Measurements from ENCODE around the gene IL17RC.

IL17RC gene

DNA sequence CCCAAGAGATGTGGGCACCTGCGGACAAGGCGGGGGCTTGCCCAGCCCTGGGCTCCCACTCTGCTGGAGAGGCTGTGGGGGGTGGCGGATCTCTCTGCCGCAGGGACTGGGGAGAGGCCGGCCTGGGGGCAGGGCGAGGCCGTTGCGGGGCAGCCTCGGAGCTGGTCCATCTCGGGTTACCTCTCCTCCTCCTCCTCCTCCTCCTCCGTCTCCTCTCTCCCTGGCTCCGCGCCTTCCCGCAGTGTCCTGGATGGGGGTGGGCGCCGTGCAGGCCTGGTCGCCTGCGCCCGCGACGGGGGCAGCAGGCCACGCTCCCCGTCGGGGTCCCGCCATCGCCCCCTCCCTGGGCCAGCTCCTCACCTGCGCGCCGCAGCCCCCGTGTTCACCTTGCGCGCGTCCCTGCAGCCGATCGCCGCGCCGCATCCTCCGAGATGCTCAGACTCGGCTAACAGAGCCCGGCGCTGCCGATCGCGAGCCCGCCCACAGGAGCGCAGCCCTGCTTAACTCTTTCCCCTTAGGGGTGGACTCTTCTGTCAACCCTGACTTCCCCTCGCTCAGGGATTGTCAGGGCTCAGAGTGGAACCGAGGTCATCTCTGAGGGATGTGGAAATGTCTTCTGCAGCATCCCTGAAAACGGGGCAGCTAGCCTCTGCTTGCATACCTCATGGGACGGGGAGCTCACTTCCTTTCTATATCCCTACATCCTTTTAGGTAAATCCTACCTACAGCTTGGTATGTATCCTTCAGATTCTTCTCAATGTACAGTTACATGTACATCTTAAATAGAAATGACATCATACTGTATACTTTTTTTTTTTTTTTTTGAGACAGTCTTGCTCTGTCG, 35.3 kb downstream of the IL17RC start, which contains the start of gene PRRT3:
TSS of gene PRRT3 (minus strand) at position 447 of the 844 bp plus-strand sequence. CDS start 2,293 bp downstream, outside the sequence.
- no peaks in the 10 kb centered on the region for H3K9me3 Mint-ChIP-seq
- no peaks in the 10 kb centered on the region for H3K27me3 Mint-ChIP-seq
- no peaks in the 10 kb centered on the region for H3K36me3 Mint-ChIP-seq
- ATAC-seq (ENCODE audit: low read depth) (peak; percentile 95), DNase-seq (ENCODE audit: low spot score in 2 of 2) (peak; percentile 49 to 50)
- H3K27ac Mint-ChIP-seq: peak within 1 kb of the TSS; percentile 62
- peak within 1 kb of the TSS; percentile 95 for H3K4me3 Mint-ChIP-seq
- peaks cover 12% of the 10 kb centered on the region for H3K4me1 Mint-ChIP-seq

DNA sequence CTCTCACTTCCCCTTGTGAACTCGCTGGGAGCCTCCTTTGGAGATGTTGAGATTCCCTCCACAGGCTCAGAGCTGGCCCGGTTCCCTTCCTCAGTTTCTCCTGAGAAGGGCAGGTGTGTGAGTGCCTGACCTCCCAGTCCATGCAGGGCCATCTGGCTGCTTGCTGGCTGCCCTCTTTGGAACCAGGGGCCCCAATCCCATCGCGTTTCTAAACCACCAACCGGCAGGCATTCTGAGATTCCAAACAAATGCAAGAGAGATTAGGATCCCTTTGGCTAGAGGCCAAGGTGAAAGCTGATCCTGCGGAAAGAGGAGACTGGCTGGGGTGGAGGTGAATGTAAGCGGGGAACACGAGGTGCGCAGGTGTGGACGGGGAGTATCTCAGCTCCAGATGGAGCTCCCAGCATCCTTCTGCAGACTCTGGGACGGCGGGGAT, 38.2 kb downstream of the IL17RC start:
- no peak for DNase-seq (ENCODE audit: low spot score in 2 of 2)
- Mint-ChIP-seq H3K9me3 (no peaks in the 10 kb centered on the region), H3K4me1 (peaks cover 12% of the 10 kb centered on the region), H3K4me3 (no peak overlapping the region), H3K27me3 (no peaks in the 10 kb centered on the region), H3K27ac (no peak overlapping the region), H3K36me3 (no peaks in the 10 kb centered on the region)
- ATAC-seq (ENCODE audit: low read depth): no peak

GRCh38 chr3:9955611-9956352, 38.9 kb downstream of the IL17RC start:
- Mint-ChIP-seq H3K27me3 (no peaks in the 10 kb centered on the region), H3K4me3 (no peak overlapping the region), H3K4me1 (peaks cover 10% of the 10 kb centered on the region), H3K9me3 (no peaks in the 10 kb centered on the region), H3K27ac (no peak overlapping the region), H3K36me3 (peaks cover 1% of the 10 kb centered on the region)
- DNase-seq (ENCODE audit: low spot score in 2 of 2): no peak
- no peak for ATAC-seq (ENCODE audit: low read depth)

DNA sequence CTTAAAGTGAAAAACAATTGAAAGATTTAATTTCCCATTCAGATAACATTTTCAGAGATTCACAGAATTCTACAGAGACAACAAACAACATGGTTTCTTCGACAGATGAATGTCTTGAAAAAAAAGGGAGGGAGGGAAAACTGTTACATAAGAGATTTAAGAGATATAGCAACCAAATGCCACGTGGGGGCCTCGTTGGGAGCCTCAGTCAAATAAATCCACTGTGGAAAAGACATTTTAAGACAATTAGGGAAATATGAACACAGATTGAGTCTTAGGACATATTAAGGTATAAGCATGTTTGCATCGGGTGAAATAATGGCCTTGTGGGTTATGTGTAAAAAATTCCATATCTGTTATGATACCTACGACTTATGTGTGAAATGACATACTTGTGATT, 40.3 kb downstream of the IL17RC start:
- H3K27me3 Mint-ChIP-seq: no peaks in the 10 kb centered on the region
- no peaks in the 10 kb centered on the region for H3K9me3 Mint-ChIP-seq
- no peak overlapping the region for H3K4me3 Mint-ChIP-seq
- peaks cover 2% of the 10 kb centered on the region for H3K4me1 Mint-ChIP-seq
- ATAC-seq (ENCODE audit: low read depth): no peak
- H3K27ac Mint-ChIP-seq: no peak overlapping the region
- H3K36me3 Mint-ChIP-seq: peaks cover 7% of the 10 kb centered on the region
- DNase-seq (ENCODE audit: low spot score in 2 of 2): no peak

GRCh38 chr3:9965200-9965875, 48.4 kb downstream of the IL17RC start:
- Mint-ChIP-seq H3K27ac (no peak overlapping the region), H3K27me3 (no peaks in the 10 kb centered on the region), H3K9me3 (no peaks in the 10 kb centered on the region), H3K36me3 (peaks cover 27% of the 10 kb centered on the region), H3K4me3 (no peak overlapping the region), H3K4me1 (no peaks in the 10 kb centered on the region)
- DNase-seq (ENCODE audit: low spot score in 2 of 2) (no peak), ATAC-seq (ENCODE audit: low read depth) (no peak)

DNA sequence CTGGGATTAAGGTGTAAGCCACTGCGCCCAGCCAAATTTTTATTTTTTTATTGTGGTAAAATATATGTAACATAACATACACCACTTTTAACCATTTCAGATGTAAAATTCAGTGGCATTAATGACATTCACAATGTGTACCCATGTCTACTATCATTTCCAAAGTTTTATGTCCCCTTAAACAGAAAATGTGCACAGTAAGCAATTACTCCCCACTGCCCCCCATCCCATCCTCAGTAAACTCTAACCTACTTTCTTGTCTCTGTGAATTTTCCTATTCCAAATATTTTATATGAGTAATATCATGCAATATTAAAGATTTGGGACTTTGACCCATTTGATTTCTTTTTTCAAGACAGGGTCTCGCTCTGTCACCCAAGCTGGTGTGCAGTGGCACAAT, 49.9 kb downstream of the IL17RC start:
- Mint-ChIP-seq H3K4me3 (no peak overlapping the region), H3K4me1 (no peaks in the 10 kb centered on the region), H3K27ac (no peak overlapping the region), H3K36me3 (peaks cover 30% of the 10 kb centered on the region), H3K27me3 (no peaks in the 10 kb centered on the region), H3K9me3 (no peaks in the 10 kb centered on the region)
- DNase-seq (ENCODE audit: low spot score in 2 of 2): no peak
- no peak for ATAC-seq (ENCODE audit: low read depth)

DNA sequence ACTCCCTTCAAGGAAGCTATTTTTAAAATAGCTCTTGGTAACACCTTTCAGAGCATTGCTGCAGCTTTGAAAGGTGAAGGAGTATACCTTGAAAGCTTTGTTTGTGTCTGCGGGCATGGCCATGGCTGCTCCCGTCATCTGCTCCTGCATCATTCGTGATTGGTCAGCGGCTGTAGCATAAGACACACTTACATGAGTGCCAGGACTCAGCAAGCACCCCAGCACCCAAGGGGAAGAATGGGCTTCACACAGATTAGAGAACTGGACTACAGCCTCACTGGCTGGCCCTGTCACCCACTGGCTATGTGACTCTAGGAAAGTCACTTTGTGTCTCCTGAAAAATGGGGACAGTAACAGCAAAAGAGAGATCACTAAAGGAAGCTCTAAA, 52.7 kb downstream of the IL17RC start:
- Mint-ChIP-seq H3K9me3 (no peaks in the 10 kb centered on the region), H3K36me3 (peaks cover 30% of the 10 kb centered on the region), H3K27ac (no peak overlapping the region), H3K4me1 (no peaks in the 10 kb centered on the region), H3K27me3 (no peaks in the 10 kb centered on the region), H3K4me3 (no peak overlapping the region)
- DNase-seq (ENCODE audit: low spot score in 2 of 2) (no peak), ATAC-seq (ENCODE audit: low read depth) (no peak)

- H3K36me3 Mint-ChIP-seq: peaks cover 30% of the 10 kb centered on the region
- H3K4me1 Mint-ChIP-seq: no peaks in the 10 kb centered on the region
- H3K27ac Mint-ChIP-seq: no peak overlapping the region
- H3K9me3 Mint-ChIP-seq: no peaks in the 10 kb centered on the region
- no peak overlapping the region for H3K4me3 Mint-ChIP-seq
- H3K27me3 Mint-ChIP-seq: no peaks in the 10 kb centered on the region
- no peak for ATAC-seq (ENCODE audit: low read depth)
- no peak for DNase-seq (ENCODE audit: low spot score in 2 of 2)
Measured at GRCh38 chr3:9970020-9970652, 53.2 kb downstream of the IL17RC start.

DNA sequence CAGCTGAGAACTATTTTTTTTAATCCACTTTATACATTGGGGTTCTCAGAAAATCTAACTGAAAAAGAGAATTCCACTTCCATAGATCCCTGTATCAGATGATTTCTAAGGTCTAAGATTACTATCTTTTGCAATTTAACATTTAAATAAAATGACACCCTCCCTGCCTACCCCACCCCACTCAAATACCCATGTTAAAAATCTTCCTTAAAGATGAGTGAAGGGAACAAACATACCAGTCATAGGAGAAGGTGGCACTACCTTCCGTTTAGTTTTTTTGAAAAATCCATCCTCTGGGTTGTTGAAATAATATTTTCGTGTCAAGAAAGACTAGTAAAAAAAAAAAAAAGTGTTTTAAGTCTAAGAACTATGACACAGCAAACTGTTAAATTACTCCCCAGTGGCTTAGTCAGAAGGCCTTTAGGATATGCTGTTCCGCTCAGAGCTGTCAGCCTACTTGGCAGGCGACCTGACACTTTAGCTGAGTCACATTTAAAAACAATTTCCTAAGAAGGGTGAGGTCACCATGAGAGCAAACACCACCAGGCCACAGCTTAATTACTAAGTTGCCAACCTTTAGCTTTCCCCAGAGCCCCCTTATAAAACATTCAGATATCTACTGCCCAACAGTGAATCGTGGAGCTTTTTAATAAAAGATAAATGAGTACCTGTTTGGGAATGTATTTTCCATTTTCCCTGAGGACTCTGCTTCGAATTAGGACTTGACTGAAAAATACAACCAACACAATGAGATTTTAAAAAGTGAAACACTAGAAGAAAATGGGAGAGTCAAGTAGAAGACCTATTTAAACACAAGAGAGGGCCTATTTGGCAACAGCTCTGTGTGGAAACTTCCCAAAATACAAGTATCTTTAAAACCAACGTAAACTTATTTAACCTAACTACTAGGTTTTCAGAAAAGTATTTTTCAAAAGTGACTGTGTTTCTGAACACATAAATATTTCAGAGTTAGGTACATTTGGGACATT, 60.1 kb downstream of the IL17RC start:
- ATAC-seq (ENCODE audit: low read depth) (no peak), DNase-seq (ENCODE audit: low spot score in 2 of 2) (no peak)
- Mint-ChIP-seq H3K4me3 (no peak overlapping the region), H3K36me3 (peaks cover 17% of the 10 kb centered on the region), H3K27me3 (no peaks in the 10 kb centered on the region), H3K27ac (no peak overlapping the region), H3K9me3 (no peaks in the 10 kb centered on the region), H3K4me1 (peaks cover 7% of the 10 kb centered on the region)

DNA sequence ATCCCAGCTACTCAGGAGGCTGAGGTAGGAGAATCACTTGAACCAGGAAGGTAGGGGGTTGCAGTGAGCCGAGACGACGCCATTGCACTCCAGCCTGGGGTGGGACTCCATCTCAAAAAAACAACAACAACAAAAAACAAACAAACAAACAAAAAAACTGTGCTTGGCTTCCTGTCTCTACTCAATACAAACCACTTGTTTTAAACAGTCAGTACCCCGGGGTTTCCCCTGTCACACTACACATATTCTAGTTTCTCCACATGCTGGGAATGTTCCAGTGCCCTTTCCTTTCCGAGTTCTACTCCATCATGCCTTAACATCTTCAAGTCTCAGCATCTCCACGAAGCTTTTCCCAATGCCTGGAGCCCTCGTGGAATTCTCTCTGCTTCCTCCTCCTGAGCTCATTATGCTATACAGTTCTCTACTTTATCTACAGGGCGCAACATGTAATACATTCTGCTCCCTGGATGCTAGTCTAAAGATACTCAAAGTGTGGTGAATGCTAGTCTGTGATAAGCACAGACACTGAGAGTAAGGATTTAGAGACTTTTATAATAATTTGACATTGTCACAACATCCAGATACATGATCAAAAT, 61.9 kb downstream of the IL17RC start:
- H3K36me3 Mint-ChIP-seq: peaks cover 17% of the 10 kb centered on the region
- H3K27me3 Mint-ChIP-seq: no peaks in the 10 kb centered on the region
- no peak for DNase-seq (ENCODE audit: low spot score in 2 of 2)
- ATAC-seq (ENCODE audit: low read depth): no peak
- no peak overlapping the region for H3K27ac Mint-ChIP-seq
- H3K4me1 Mint-ChIP-seq: peaks cover 7% of the 10 kb centered on the region
- H3K4me3 Mint-ChIP-seq: no peak overlapping the region
- H3K9me3 Mint-ChIP-seq: no peaks in the 10 kb centered on the region

- Mint-ChIP-seq H3K9me3 (no peaks in the 10 kb centered on the region), H3K4me3 (no peak overlapping the region), H3K27me3 (no peaks in the 10 kb centered on the region), H3K36me3 (peaks cover 12% of the 10 kb centered on the region), H3K4me1 (peaks cover 7% of the 10 kb centered on the region), H3K27ac (no peak overlapping the region)
- no peak for DNase-seq (ENCODE audit: low spot score in 2 of 2)
- ATAC-seq (ENCODE audit: low read depth): no peak
Measured at GRCh38 chr3:9980251-9980650, 63.4 kb downstream of the IL17RC start.

All from memory B cell (primary cell).